Brain microvascular endothelial cell (primary cell): ENCODE data around the gene MCM5.

ENCODE experiments used
- DNase-seq: peaks from one replicate; pipeline ENCODE4 v3.0.0-alpha.2; 2020
- H3K27ac ChIP-seq: fragments of 250-450 bp; sonication (Bioruptor Pico); 2 replicates; pipeline ENCODE4 v1.5.1; 2020; ENCODE audit warnings: mild to moderate bottlenecking, moderate library complexity
- H3K27me3 ChIP-seq: fragments of 250-450 bp; sonication (Bioruptor Pico); replicated peaks from 2 replicates; pipeline ENCODE4 v1.5.1; 2020; ENCODE audit warnings: mild to moderate bottlenecking
- H3K36me3 ChIP-seq: fragments of 250-450 bp; sonication (Bioruptor Pico); replicated peaks from 2 replicates; pipeline ENCODE4 v1.5.1; 2020; ENCODE audit warnings: mild to moderate bottlenecking
- H3K4me3 ChIP-seq: 2 replicates; pipeline ENCODE4 v1.5.1; 2011; ENCODE audit warnings: low read depth, mild to moderate bottlenecking, control low read depth, low read length, moderate library complexity
- in situ Hi-C: cut with HindIII; loops from 2 replicates; pipeline ENCODE4 v1.10.0; 2017; ENCODE audit warnings: low sequenced_read_pairs, low pct_ligation_motif_present
- TF ChIP-seq, protein P1 (sequence below): IDR thresholded peaks from 2 replicates; pipeline ENCODE4 v1.5.1; 2011; ENCODE audit warnings: low read depth, mild to moderate bottlenecking, moderate library complexity, low read length, control low read depth, inconsistent platforms; ENCODE audit errors: missing control alignments

MCM5 gene

DNA sequence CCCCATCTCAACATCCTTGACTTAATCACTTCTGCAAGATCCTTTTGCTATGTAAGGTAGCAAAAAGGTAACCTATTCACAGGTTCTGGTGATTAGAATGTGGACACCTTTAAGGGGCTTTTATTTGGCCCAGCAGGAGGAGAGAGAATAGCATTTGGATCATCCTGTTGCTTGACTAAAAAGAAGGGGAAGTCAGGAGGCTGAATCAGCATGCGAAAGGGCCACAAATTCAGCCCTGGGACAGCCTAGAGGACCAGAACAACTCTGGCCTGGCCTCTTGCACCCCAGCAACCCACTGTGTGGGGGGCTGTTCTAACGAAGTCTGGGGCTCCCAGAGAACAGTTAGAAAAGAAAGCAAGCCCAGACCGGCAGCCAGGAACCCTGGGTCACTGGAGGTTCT, 22.2 kb upstream of the MCM5 start:
- Histone ChIP-seq H3K36me3 (no peaks in the 10 kb centered on the region), H3K27ac (no peak overlapping the region), H3K4me3 (no peak overlapping the region), H3K27me3 (no peaks in the 10 kb centered on the region)
- TF ChIP-seq, protein P1, sequence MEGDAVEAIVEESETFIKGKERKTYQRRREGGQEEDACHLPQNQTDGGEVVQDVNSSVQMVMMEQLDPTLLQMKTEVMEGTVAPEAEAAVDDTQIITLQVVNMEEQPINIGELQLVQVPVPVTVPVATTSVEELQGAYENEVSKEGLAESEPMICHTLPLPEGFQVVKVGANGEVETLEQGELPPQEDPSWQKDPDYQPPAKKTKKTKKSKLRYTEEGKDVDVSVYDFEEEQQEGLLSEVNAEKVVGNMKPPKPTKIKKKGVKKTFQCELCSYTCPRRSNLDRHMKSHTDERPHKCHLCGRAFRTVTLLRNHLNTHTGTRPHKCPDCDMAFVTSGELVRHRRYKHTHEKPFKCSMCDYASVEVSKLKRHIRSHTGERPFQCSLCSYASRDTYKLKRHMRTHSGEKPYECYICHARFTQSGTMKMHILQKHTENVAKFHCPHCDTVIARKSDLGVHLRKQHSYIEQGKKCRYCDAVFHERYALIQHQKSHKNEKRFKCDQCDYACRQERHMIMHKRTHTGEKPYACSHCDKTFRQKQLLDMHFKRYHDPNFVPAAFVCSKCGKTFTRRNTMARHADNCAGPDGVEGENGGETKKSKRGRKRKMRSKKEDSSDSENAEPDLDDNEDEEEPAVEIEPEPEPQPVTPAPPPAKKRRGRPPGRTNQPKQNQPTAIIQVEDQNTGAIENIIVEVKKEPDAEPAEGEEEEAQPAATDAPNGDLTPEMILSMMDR = no peak
- in situ Hi-C loops = no loop called here
- DNase-seq = no peak

DNA sequence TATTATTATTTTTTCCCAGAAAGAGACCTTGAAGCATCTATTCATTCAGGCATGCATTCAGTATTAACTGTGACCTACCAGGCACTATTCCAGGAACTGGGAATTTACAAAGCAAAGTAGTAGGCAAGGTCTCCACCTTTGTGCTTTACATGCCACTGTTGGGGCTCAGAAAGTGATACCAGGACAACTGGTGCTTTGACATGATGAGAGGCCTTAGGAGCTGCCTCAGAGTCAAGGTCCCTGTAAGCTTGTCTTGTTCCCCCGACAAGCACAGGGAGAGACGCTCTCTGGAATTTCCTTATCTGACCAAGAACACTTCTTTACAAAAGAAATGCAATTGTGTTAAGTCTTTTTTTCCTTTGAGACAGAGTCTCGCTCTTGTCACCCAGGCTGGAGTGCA, 21.3 kb upstream of the MCM5 start:
- Histone ChIP-seq H3K27me3 (no peaks in the 10 kb centered on the region), H3K27ac (no peak overlapping the region), H3K36me3 (no peaks in the 10 kb centered on the region), H3K4me3 (no peak overlapping the region)
- in situ Hi-C loops = no loop called here
- TF ChIP-seq, protein P1 = no peak
- no peak for DNase-seq

DNA sequence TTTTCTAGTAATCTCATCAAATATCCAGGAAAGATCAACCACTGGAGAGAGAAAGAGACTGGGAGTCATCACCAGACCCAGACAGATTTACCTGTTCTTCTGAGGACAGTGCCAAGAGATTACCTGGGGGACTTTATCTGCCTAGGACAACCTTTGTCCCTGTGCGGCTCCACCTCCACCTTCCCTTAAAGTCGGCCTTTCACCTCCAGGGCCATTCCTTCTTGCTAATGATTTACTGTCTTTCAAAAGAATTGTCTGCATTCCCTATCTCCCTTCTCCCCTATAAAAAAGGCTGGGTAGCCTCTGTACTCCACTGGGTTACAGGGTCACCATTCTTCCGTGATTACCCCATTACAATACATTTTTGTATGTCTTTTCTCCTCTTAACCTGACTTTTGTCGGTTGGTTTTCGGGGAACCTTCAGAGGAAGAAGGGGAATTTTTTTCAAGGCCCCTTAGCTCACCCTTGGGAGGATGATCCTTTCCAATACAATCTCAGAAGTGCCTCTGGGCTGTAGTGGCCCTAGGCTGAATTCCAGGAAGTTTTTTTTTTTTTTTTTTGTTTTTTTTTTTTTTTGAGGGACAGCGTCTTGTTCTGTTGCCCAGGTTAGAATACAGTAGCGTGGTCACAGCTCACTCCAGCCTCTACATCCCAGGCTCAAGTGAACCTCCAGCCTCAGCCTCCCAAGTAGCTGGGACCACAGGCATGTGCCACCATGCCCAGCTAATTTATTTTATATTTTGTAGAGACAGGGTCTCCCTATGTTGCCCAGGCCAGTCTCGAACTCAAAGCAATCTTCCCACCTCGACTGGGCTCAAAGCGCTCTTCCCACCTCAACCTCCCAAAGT, 20.6 kb upstream of the MCM5 start:
- TF ChIP-seq, protein P1 = no peak
- Histone ChIP-seq H3K36me3 (no peaks in the 10 kb centered on the region), H3K27ac (no peak overlapping the region), H3K27me3 (no peaks in the 10 kb centered on the region), H3K4me3 (no peak overlapping the region)
- DNase-seq = no peak
- in situ Hi-C loops = no loop called here

DNA sequence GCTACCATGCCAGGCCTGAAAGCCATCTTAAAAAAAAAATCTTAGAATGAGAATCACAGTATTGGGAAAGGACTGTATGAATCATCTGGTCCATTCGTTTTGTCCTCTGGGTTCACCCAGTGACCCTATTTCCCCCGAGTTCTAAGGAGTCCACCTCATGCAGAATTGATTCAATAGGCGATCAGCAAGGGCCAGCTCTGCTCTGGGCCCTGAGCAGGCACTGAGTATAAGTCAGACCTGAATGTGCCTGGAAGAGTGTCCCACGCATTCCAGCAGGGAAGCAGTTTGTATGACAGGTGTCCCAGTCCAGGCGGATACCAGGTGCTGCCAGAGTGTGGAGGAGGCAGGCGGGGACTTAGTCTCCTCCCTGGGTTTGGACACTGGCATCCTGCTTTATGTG, 19.9 kb upstream of the MCM5 start:
- no peak for DNase-seq
- Histone ChIP-seq H3K27me3 (no peaks in the 10 kb centered on the region), H3K27ac (no peak overlapping the region), H3K4me3 (no peak overlapping the region), H3K36me3 (no peaks in the 10 kb centered on the region)
- in situ Hi-C loops = no loop called here
- TF ChIP-seq, protein P1 = no peak

DNA sequence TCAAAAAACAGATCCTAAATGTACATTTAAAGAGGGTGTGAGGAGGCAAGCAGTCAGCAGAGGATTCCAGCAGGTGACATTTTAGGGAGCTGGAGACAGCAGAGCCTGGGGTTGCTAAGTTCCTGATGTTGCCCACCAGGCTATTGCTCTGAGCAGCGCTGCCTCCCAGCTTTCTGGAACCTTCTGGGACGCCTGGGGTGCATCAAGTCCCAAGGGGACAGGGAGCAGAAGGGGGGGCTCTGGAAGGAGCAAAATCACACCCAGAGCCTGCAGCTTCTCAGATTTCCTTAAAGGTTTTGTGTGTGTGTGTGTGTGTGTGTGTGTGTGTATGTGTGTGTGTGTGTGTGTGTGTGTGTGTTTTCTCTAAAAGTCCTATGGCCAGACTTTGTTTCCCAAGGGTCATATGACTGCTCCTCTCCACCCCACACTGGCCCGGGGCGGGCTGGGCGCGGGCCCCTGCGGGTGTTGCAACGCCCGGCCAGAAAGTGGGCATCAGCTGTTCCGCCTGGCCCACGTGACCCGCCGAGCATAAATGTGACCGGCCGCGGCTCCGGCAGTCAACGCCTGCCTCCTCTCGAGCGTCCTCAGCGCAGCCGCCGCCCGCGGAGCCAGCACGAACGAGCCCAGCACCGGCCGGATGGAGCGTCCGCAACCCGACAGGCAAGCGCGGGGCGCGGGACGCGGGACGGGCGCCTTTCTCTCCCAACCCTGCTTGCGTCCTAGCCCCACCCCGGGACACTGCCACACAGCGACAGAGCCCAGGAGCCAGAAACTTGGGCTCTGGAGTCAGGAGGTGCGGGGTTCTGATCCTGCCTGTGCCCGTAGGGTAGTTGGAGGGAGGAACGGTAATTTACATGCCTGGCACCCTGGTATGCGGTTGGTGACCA, 19.2 kb upstream of the MCM5 start, which contains the start of gene HMOX1:
Gene HMOX1, plus strand, starts transcription at position 560 of the 887 bp plus-strand sequence. Its CDS starts 78 bp downstream, at position 638.
- no peak within 1 kb of the TSS for H3K27ac ChIP-seq
- TF ChIP-seq, protein P1 = peak; percentile 13
- H3K27me3 ChIP-seq = no peaks in the 10 kb centered on the region
- peak within 1 kb of the TSS; percentile 78 for H3K4me3 ChIP-seq
- in situ Hi-C loops = no loop called here
- peak; percentile 70 for DNase-seq
- no peaks in the 10 kb centered on the region for H3K36me3 ChIP-seq
